ENCODE data around the gene ZSWIM5.

ZSWIM5 gene

GRCh38 chr1:45018599-45019230 lies 187.7 kb downstream of the ZSWIM5 start:
- peak; percentile 62 to 78 (median 71) for DNase-seq
- Histone ChIP-seq H3K27ac (ENCODE audit: insufficient read depth in 1 of 2, low read depth in 1 of 2, low read length in 2 of 2, poor library complexity in 1 of 2, severe bottlenecking in 2 of 2) (no peak overlapping the region), H3K4me3 (ENCODE audit: control insufficient read depth in 1 of 7, extremely low read depth in 1 of 7, insufficient read depth in 4 of 7, low read depth in 2 of 7, low read length in 6 of 7) (no peak overlapping the region), H3K4me1 (ENCODE audit: control extremely low read depth in 1 of 4, control insufficient read depth in 4 of 4, insufficient read depth in 4 of 4, low read length in 3 of 4) (peaks cover 6 to 40% (median 19%) of the 10 kb centered on the region in 4 experiments), H3K9me3 (ENCODE audit: control extremely low read depth in 1 of 5, control insufficient read depth in 4 of 5, insufficient read depth in 2 of 5, low read depth in 1 of 5, low read length in 4 of 5) (no peaks in the 10 kb centered on the region), H3K36me3 (ENCODE audit: control insufficient read depth in 4 of 4, insufficient read depth in 4 of 4, low read length in 3 of 4) (peaks cover 3 to 20% (median 8%) of the 10 kb centered on the region in 4 experiments), H3K27me3 (replicated peaks in 2 of 5; ENCODE audit: control insufficient read depth in 4 of 5, insufficient read depth in 5 of 5, low read length in 4 of 5) (no peaks in the 10 kb centered on the region)
- POLR2A ChIA-PET = no interaction called here
- 75% methylated on average over 15 of the region's 16 CpGs for WGBS (ENCODE audit: insufficient coverage)
- CTCF ChIA-PET = interaction anchor here (0.6 to 13.1 kb wide), 28 partner anchors 10 to 489 kb away, joined by 3 to 402 read pairs (median 3); partner anchors contain the start of genes EIF2B3, MUTYH, TESK2 and TOE1

GRCh38 chr1:45016767-45017166 lies 189.6 kb downstream of the ZSWIM5 start:
- CTCF ChIA-PET = interaction anchor here (0.7 to 13.1 kb wide), 5 partner anchors 13 to 552 kb away, joined by 3 to 402 read pairs (median 3); partner anchors contain the start of genes CCDC163, MMACHC and TESK2
- Histone ChIP-seq H3K27me3 (replicated peaks in 2 of 5; ENCODE audit: control insufficient read depth in 4 of 5, insufficient read depth in 5 of 5, low read length in 4 of 5) (no peaks in the 10 kb centered on the region), H3K36me3 (ENCODE audit: control insufficient read depth in 4 of 4, insufficient read depth in 4 of 4, low read length in 3 of 4) (peaks cover 3 to 26% (median 8%) of the 10 kb centered on the region in 4 experiments), H3K27ac (ENCODE audit: insufficient read depth in 1 of 2, low read depth in 1 of 2, low read length in 2 of 2, poor library complexity in 1 of 2, severe bottlenecking in 2 of 2) (peak overlapping the region in 1 of 2 experiments; percentile 63), H3K9me3 (ENCODE audit: control extremely low read depth in 1 of 5, control insufficient read depth in 4 of 5, insufficient read depth in 2 of 5, low read depth in 1 of 5, low read length in 4 of 5) (no peaks in the 10 kb centered on the region), H3K4me3 (ENCODE audit: control insufficient read depth in 1 of 7, extremely low read depth in 1 of 7, insufficient read depth in 4 of 7, low read depth in 2 of 7, low read length in 6 of 7) (peak overlapping the region in 4 of 7 experiments; percentile 1 to 61 (median 24)), H3K4me1 (ENCODE audit: control extremely low read depth in 1 of 4, control insufficient read depth in 4 of 4, insufficient read depth in 4 of 4, low read length in 3 of 4) (peaks cover 11 to 57% (median 37%) of the 10 kb centered on the region in 4 experiments)
- POLR2A ChIA-PET = no interaction called here
- DNase-seq = no peak
- WGBS (ENCODE audit: insufficient coverage) = 33% methylated on average over 5 of the region's 6 CpGs

- POLR2A ChIA-PET = interaction anchor here (0.6 kb wide), 1 partner anchor 1393 kb away, joined by 3 read pairs; no protein-coding TSS in a partner anchor
Observed at GRCh38 chr1:45016090-45016697, 190.2 kb downstream of the ZSWIM5 start.

GRCh38 chr1:45015683-45016082 lies 190.7 kb downstream of the ZSWIM5 start:
- POLR2A ChIA-PET = no interaction called here
- WGBS (ENCODE audit: insufficient coverage) = 80% methylated on average over 1 of the region's 2 CpGs
- no peak overlapping the region for H3K4me3 ChIP-seq (ENCODE audit: control insufficient read depth in 1 of 7, extremely low read depth in 1 of 7, insufficient read depth in 4 of 7, low read depth in 2 of 7, low read length in 6 of 7)

More at GRCh38 chr1:45016090-45016697, 190.2 kb downstream of the ZSWIM5 start:
- Histone ChIP-seq H3K4me1 (ENCODE audit: control extremely low read depth in 1 of 4, control insufficient read depth in 4 of 4, insufficient read depth in 4 of 4, low read length in 3 of 4) (peaks cover 16 to 63% (median 42%) of the 10 kb centered on the region in 4 experiments), H3K27ac (ENCODE audit: insufficient read depth in 1 of 2, low read depth in 1 of 2, low read length in 2 of 2, poor library complexity in 1 of 2, severe bottlenecking in 2 of 2) (peak overlapping the region in 1 of 2 experiments; percentile 63), H3K9me3 (ENCODE audit: control extremely low read depth in 1 of 5, control insufficient read depth in 4 of 5, insufficient read depth in 2 of 5, low read depth in 1 of 5, low read length in 4 of 5) (no peaks in the 10 kb centered on the region), H3K4me3 (ENCODE audit: control insufficient read depth in 1 of 7, extremely low read depth in 1 of 7, insufficient read depth in 4 of 7, low read depth in 2 of 7, low read length in 6 of 7) (peak overlapping the region in 1 of 7 experiments; percentile 61), H3K36me3 (ENCODE audit: control insufficient read depth in 4 of 4, insufficient read depth in 4 of 4, low read length in 3 of 4) (peaks cover 3 to 26% (median 8%) of the 10 kb centered on the region in 4 experiments), H3K27me3 (replicated peaks in 2 of 5; ENCODE audit: control insufficient read depth in 4 of 5, insufficient read depth in 5 of 5, low read length in 4 of 5) (no peaks in the 10 kb centered on the region)
- no CpG with 5 or more reads among the region's 2 CpGs for WGBS (ENCODE audit: insufficient coverage)
- CTCF ChIA-PET = interaction anchor here (0.7 to 13.1 kb wide), 5 partner anchors 14 to 553 kb away, joined by 3 to 402 read pairs (median 3); partner anchors contain the start of genes CCDC163, MMACHC and TESK2
- no peak for DNase-seq

GRCh38 chr1:45014321-45015028 lies 191.9 kb downstream of the ZSWIM5 start:
- peak overlapping the region in 3 of 7 experiments; percentile 32 to 92 (median 85) for H3K4me3 ChIP-seq (ENCODE audit: control insufficient read depth in 1 of 7, extremely low read depth in 1 of 7, insufficient read depth in 4 of 7, low read depth in 2 of 7, low read length in 6 of 7)
- H3K36me3 ChIP-seq (ENCODE audit: control insufficient read depth in 4 of 4, insufficient read depth in 4 of 4, low read length in 3 of 4) = peaks cover 3 to 26% (median 8%) of the 10 kb centered on the region in 4 experiments
- H3K27ac ChIP-seq (ENCODE audit: insufficient read depth in 1 of 2, low read depth in 1 of 2, low read length in 2 of 2, poor library complexity in 1 of 2, severe bottlenecking in 2 of 2) = peak overlapping the region in 1 of 2 experiments; percentile 90
- WGBS (ENCODE audit: insufficient coverage) = 30% methylated on average over 6 of the region's 6 CpGs
- POLR2A ChIA-PET = interaction anchor here (1.2 to 1.7 kb wide), 3 partner anchors 284 to 325 kb away, joined by 4 to 5 read pairs (median 4); partner anchors contain the start of genes MUTYH, RNU5D-1 and TOE1
- H3K27me3 ChIP-seq (replicated peaks in 2 of 5; ENCODE audit: control insufficient read depth in 4 of 5, insufficient read depth in 5 of 5, low read length in 4 of 5) = no peaks in the 10 kb centered on the region
- CTCF ChIA-PET = interaction anchor here (0.6 to 13.1 kb wide), 16 partner anchors 12 to 561 kb away, joined by 3 to 402 read pairs (median 4); partner anchors contain the start of genes CCDC163, MMACHC, MUTYH and TOE1
- H3K9me3 ChIP-seq (ENCODE audit: control extremely low read depth in 1 of 5, control insufficient read depth in 4 of 5, insufficient read depth in 2 of 5, low read depth in 1 of 5, low read length in 4 of 5) = no peaks in the 10 kb centered on the region
- H3K4me1 ChIP-seq (ENCODE audit: control extremely low read depth in 1 of 4, control insufficient read depth in 4 of 4, insufficient read depth in 4 of 4, low read length in 3 of 4) = peaks cover 16 to 76% (median 54%) of the 10 kb centered on the region in 4 experiments
- DNase-seq = peak; percentile 89 to 94 (median 90)

More at GRCh38 chr1:45015683-45016082, 190.7 kb downstream of the ZSWIM5 start:
- Histone ChIP-seq H3K4me1 (ENCODE audit: control extremely low read depth in 1 of 4, control insufficient read depth in 4 of 4, insufficient read depth in 4 of 4, low read length in 3 of 4) (peaks cover 16 to 64% (median 44%) of the 10 kb centered on the region in 4 experiments), H3K27ac (ENCODE audit: insufficient read depth in 1 of 2, low read depth in 1 of 2, low read length in 2 of 2, poor library complexity in 1 of 2, severe bottlenecking in 2 of 2) (peak overlapping the region in 1 of 2 experiments; percentile 63), H3K27me3 (replicated peaks in 2 of 5; ENCODE audit: control insufficient read depth in 4 of 5, insufficient read depth in 5 of 5, low read length in 4 of 5) (no peaks in the 10 kb centered on the region), H3K36me3 (ENCODE audit: control insufficient read depth in 4 of 4, insufficient read depth in 4 of 4, low read length in 3 of 4) (peaks cover 3 to 26% (median 8%) of the 10 kb centered on the region in 4 experiments), H3K9me3 (ENCODE audit: control extremely low read depth in 1 of 5, control insufficient read depth in 4 of 5, insufficient read depth in 2 of 5, low read depth in 1 of 5, low read length in 4 of 5) (no peaks in the 10 kb centered on the region)
- no peak for DNase-seq
- CTCF ChIA-PET = interaction anchor here (1.5 to 13.1 kb wide), 3 partner anchors 284 to 553 kb away, joined by 3 to 402 read pairs (median 37); partner anchors contain the start of gene TESK2

- DNase-seq = no peak
- peaks cover 16 to 77% (median 54%) of the 10 kb centered on the region in 4 experiments for H3K4me1 ChIP-seq (ENCODE audit: control extremely low read depth in 1 of 4, control insufficient read depth in 4 of 4, insufficient read depth in 4 of 4, low read length in 3 of 4)
- peak overlapping the region; percentile 81 to 90 for H3K27ac ChIP-seq (ENCODE audit: insufficient read depth in 1 of 2, low read depth in 1 of 2, low read length in 2 of 2, poor library complexity in 1 of 2, severe bottlenecking in 2 of 2)
- peaks cover 3 to 32% (median 16%) of the 10 kb centered on the region in 4 experiments for H3K36me3 ChIP-seq (ENCODE audit: control insufficient read depth in 4 of 4, insufficient read depth in 4 of 4, low read length in 3 of 4)
- WGBS (ENCODE audit: insufficient coverage) = 85% methylated on average over 11 of the region's 12 CpGs
- H3K9me3 ChIP-seq (ENCODE audit: control extremely low read depth in 1 of 5, control insufficient read depth in 4 of 5, insufficient read depth in 2 of 5, low read depth in 1 of 5, low read length in 4 of 5) = no peaks in the 10 kb centered on the region
- no peaks in the 10 kb centered on the region for H3K27me3 ChIP-seq (replicated peaks in 2 of 5; ENCODE audit: control insufficient read depth in 4 of 5, insufficient read depth in 5 of 5, low read length in 4 of 5)
- ChIA-PET CTCF (interaction anchor here (0.9 to 13.1 kb wide), 19 partner anchors 11 to 556 kb away, joined by 3 to 402 read pairs (median 4); partner anchors contain the start of genes CCDC163, EIF2B3, MMACHC and MUTYH), POLR2A (interaction anchor here (1.2 to 1.7 kb wide), 3 partner anchors 283 to 326 kb away, joined by 4 to 5 read pairs (median 4); partner anchors contain the start of genes MUTYH, RNU5D-1 and TOE1)
- peak overlapping the region in 5 of 7 experiments; percentile 68 to 95 (median 85) for H3K4me3 ChIP-seq (ENCODE audit: control insufficient read depth in 1 of 7, extremely low read depth in 1 of 7, insufficient read depth in 4 of 7, low read depth in 2 of 7, low read length in 6 of 7)
Observed at GRCh38 chr1:45013551-45014209, 192.7 kb downstream of the ZSWIM5 start.

Data from common myeloid progenitor, CD34-positive (primary cell).